HUES64 (cell line): ENCODE measurements around the gene BBS2.

Source experiments
- H3K27ac ChIP-seq: 2 replicates; pipeline ENCODE4 v1.7.0; 2013; ENCODE audit warnings: low read depth, low read length, inconsistent platforms
- H3K27me3 ChIP-seq: 2 replicates; pipeline ENCODE4 v1.6.1; 2013; ENCODE audit warnings: mild to moderate bottlenecking, low read length; ENCODE audit not compliant: insufficient read depth
- H3K36me3 ChIP-seq: 2 replicates; pipeline ENCODE4 v1.6.1; 2013; ENCODE audit warnings: mild to moderate bottlenecking, low read length; ENCODE audit not compliant: insufficient read depth
- H3K4me1 ChIP-seq: 2 replicates; pipeline ENCODE4 v1.6.1; 2013; ENCODE audit warnings: mild to moderate bottlenecking, low read length, moderate library complexity; ENCODE audit not compliant: insufficient read depth
- H3K4me3 ChIP-seq: 2 replicates; pipeline ENCODE4 v1.5.1; 2013; ENCODE audit warnings: mild to moderate bottlenecking, low read length, moderate library complexity
- H3K9ac ChIP-seq: 2 replicates; pipeline ENCODE4 v1.6.1; 2013; ENCODE audit warnings: mild to moderate bottlenecking, low read depth, low read length
- H3K9me3 ChIP-seq: 2 replicates; pipeline ENCODE4 v1.6.1; 2013; ENCODE audit warnings: low read depth, low read length; ENCODE audit not compliant: insufficient read depth
- WGBS: fragments of 150-250, 120-280 bp; methylation state at CpG from one replicate; pipeline ENCODE4 v1.1.7; 2013; ENCODE audit warnings: missing lambda C conversion rate; 5-methylcytosine and 5-hydroxymethylcytosine counted together

Gene BBS2

GRCh38 chr16:56450986-56451752 is 68.7 kb downstream of the BBS2 start, which contains the start of the genes NUDT21 and OGFOD1:
NUDT21 (minus strand) TSS chr16:56451332; CDS start chr16:56451202, 130 bp downstream.
OGFOD1 (plus strand) TSS chr16:56451554; CDS start chr16:56451613, 59 bp downstream.
- no peaks in the 10 kb centered on the region for H3K27me3 ChIP-seq
- peak within 1 kb of the TSS; percentile 84 for H3K9ac ChIP-seq
- under 1% methylated on average over 56 of the region's 56 CpGs for WGBS
- H3K27ac ChIP-seq: peak within 1 kb of the TSS; percentile 77
- peaks cover 12% of the 10 kb centered on the region for H3K4me1 ChIP-seq
- H3K4me3 ChIP-seq: peak within 1 kb of the TSS; percentile 80
- H3K9me3 ChIP-seq: no peaks in the 10 kb centered on the region
- H3K36me3 ChIP-seq: peaks cover 49% of the 10 kb centered on the region

GRCh38 chr16:56450275-56450985 is 69.4 kb downstream of the BBS2 start:
- Histone ChIP-seq H3K27ac (peak overlapping the region; percentile 77), H3K27me3 (no peaks in the 10 kb centered on the region), H3K36me3 (peaks cover 49% of the 10 kb centered on the region), H3K4me3 (peak overlapping the region; percentile 80), H3K9ac (peak overlapping the region; percentile 84), H3K4me1 (peaks cover 12% of the 10 kb centered on the region), H3K9me3 (no peaks in the 10 kb centered on the region)
- WGBS: 8% methylated on average over 16 of the region's 18 CpGs

- Histone ChIP-seq H3K27ac (no peak overlapping the region), H3K27me3 (no peaks in the 10 kb centered on the region), H3K4me3 (no peak overlapping the region), H3K9ac (no peak overlapping the region), H3K9me3 (no peaks in the 10 kb centered on the region), H3K36me3 (peaks cover 50% of the 10 kb centered on the region), H3K4me1 (peaks cover 17% of the 10 kb centered on the region)
These were observed 71.8 kb downstream of the BBS2 start for GRCh38 chr16:56448005-56448404.

- no peaks in the 10 kb centered on the region for H3K9me3 ChIP-seq
- H3K9ac ChIP-seq: no peak overlapping the region
- H3K4me3 ChIP-seq: no peak overlapping the region
- peaks cover 14% of the 10 kb centered on the region for H3K4me1 ChIP-seq
- 87% methylated on average over 1 of the region's 2 CpGs for WGBS
- H3K27ac ChIP-seq: no peak overlapping the region
- H3K27me3 ChIP-seq: no peaks in the 10 kb centered on the region
- peaks cover 57% of the 10 kb centered on the region for H3K36me3 ChIP-seq
These were observed 72.5 kb downstream of the BBS2 start for GRCh38 chr16:56447286-56447685.

- Histone ChIP-seq H3K4me1 (no peaks in the 10 kb centered on the region), H3K27me3 (no peaks in the 10 kb centered on the region), H3K4me3 (no peak overlapping the region), H3K27ac (no peak overlapping the region), H3K36me3 (peaks cover 84% of the 10 kb centered on the region), H3K9me3 (no peaks in the 10 kb centered on the region), H3K9ac (no peak overlapping the region)
- WGBS: 100% methylated on average over 1 of the region's 1 CpG
These were observed 81.8 kb downstream of the BBS2 start for GRCh38 chr16:56438038-56438437.

GRCh38 chr16:56436258-56436657 is 83.6 kb downstream of the BBS2 start:
- Histone ChIP-seq H3K36me3 (peaks cover 85% of the 10 kb centered on the region), H3K9me3 (no peaks in the 10 kb centered on the region), H3K9ac (no peak overlapping the region), H3K27ac (no peak overlapping the region), H3K4me3 (no peak overlapping the region), H3K27me3 (no peaks in the 10 kb centered on the region), H3K4me1 (no peaks in the 10 kb centered on the region)
